NCI-H128 (cell line): ENCODE data around the gene ETNPPL.

Experiments used
- DNase-seq: peaks from one replicate; lab custom pipeline; 2025; ENCODE audit not compliant: unreplicated experiment; lab: John Stamatoyannopoulos, UW

The ETNPPL gene

GRCh38 chr4:108762559-108763225, at the start of gene ETNPPL:
Gene ETNPPL, minus strand, starts transcription at chr4:108763053. Its CDS starts 155 bp downstream, at chr4:108762898.
- DNase-seq, result no peak

GRCh38 chr4:108811486-108811885, 48.6 kb upstream of the ETNPPL start:
- no peak for DNase-seq

- no peak for DNase-seq
Observed at GRCh38 chr4:108810087-108810486, 47.2 kb upstream of the ETNPPL start.

- DNase-seq, result no peak
Observed at GRCh38 chr4:108804648-108805273, 41.9 kb upstream of the ETNPPL start.

- no peak for DNase-seq
Observed at GRCh38 chr4:108799306-108799705, 36.5 kb upstream of the ETNPPL start.

GRCh38 chr4:108796173-108796572, 33.3 kb upstream of the ETNPPL start:
- no peak for DNase-seq

GRCh38 chr4:108795733-108796132, 32.9 kb upstream of the ETNPPL start:
- DNase-seq, result no peak

- DNase-seq, result no peak
Observed at GRCh38 chr4:108794136-108794535, 31.3 kb upstream of the ETNPPL start.

- no peak for DNase-seq
Observed at GRCh38 chr4:108793415-108793814, 30.6 kb upstream of the ETNPPL start.

GRCh38 chr4:108788731-108789130, 25.9 kb upstream of the ETNPPL start:
- no peak for DNase-seq

GRCh38 chr4:108787724-108788123, 24.9 kb upstream of the ETNPPL start:
- DNase-seq, result no peak

GRCh38 chr4:108787106-108787505, 24.3 kb upstream of the ETNPPL start:
- DNase-seq, result no peak

GRCh38 chr4:108786351-108786750, 23.5 kb upstream of the ETNPPL start:
- DNase-seq, result no peak

- DNase-seq, result no peak
Observed at GRCh38 chr4:108783665-108784463, 21.0 kb upstream of the ETNPPL start.

- no peak for DNase-seq
Observed at GRCh38 chr4:108779958-108780357, 17.1 kb upstream of the ETNPPL start.

GRCh38 chr4:108777388-108777787, 14.5 kb upstream of the ETNPPL start:
- DNase-seq, result no peak

GRCh38 chr4:108775921-108776320, 13.1 kb upstream of the ETNPPL start:
- DNase-seq, result no peak

- no peak for DNase-seq
Observed at GRCh38 chr4:108774809-108775530, 12.1 kb upstream of the ETNPPL start.

- DNase-seq, result no peak
Observed at GRCh38 chr4:108772402-108772801, 9.5 kb upstream of the ETNPPL start.

- no peak for DNase-seq
Observed at GRCh38 chr4:108766058-108766457, 3.2 kb upstream of the ETNPPL start.

GRCh38 chr4:108763986-108764385, 1.1 kb upstream of the ETNPPL start:
- DNase-seq, result no peak
